Naive thymus-derived CD4-positive, alpha-beta T cell (primary cell): ENCODE data around the gene APPL2. TPM values are rescaled to one million over a fixed set of nuclear protein-coding genes. Genes with fewer than 3 reads are reported as not detected.
"Not testable (repeated sequence)": the region's sequence is repeated elsewhere in the genome, so short reads cannot be mapped to it uniquely, and the experiment has no call there.

Experiments
- ATAC-seq: fragments of 150-1000 bp; cut with Tn5 transposase; 2 replicates; pipeline ENCODE4 v1.10.0; 2021; ENCODE audit warnings: mild to moderate bottlenecking, moderate library complexity
- CTCF ChIA-PET: fragments of 350-600 bp; sonication (Branson Sonifier 250); formaldehyde crosslinking; loops from one replicate; lab custom pipeline; 2021; ENCODE audit warnings: antibody characterized with exemption; lab: Charles Lee
- POLR2A ChIA-PET: fragments of 350-600 bp; sonication (Branson Sonifier 250); formaldehyde crosslinking; loops from one replicate; lab custom pipeline; 2021; ENCODE audit warnings: antibody characterized with exemption, inconsistent platforms; lab: Charles Lee
- DNase-seq, 9 donors: peaks; one replicate each; pipeline versions ENCODE4 v3.0.0 to v3.0.0-alpha.2; 2020 to 2022; ENCODE audit warnings: mixed read lengths in 1 of 9
- H3K27ac ChIP-seq: one replicate; pipeline ENCODE4 v1.7.0; 2013; ENCODE audit warnings: mild to moderate bottlenecking, low read depth, low read length, moderate library complexity
- H3K27me3 ChIP-seq, 2 donors: one replicate each; pipeline ENCODE4 v1.7.0; 2013; ENCODE audit warnings: low read length in 2 of 2, mild to moderate bottlenecking in 2 of 2, moderate library complexity in 2 of 2; ENCODE audit not compliant: control insufficient read depth in 2 of 2, insufficient read depth in 2 of 2
- H3K36me3 ChIP-seq, 3 experiments: 1 replicate in 2 of 3; 2 replicates in 1 of 3; pipeline ENCODE4 v1.7.0; 2013; ENCODE audit warnings: low read length in 3 of 3, mild to moderate bottlenecking in 3 of 3, moderate library complexity in 1 of 3; ENCODE audit not compliant: insufficient read depth in 3 of 3, control insufficient read depth in 2 of 3
- H3K4me1 ChIP-seq, 2 donors: one replicate each; pipeline ENCODE4 v1.7.0; 2013; ENCODE audit warnings: low read length in 2 of 2, mild to moderate bottlenecking in 2 of 2, moderate library complexity in 1 of 2; ENCODE audit not compliant: control insufficient read depth in 2 of 2, insufficient read depth in 2 of 2
- H3K4me3 ChIP-seq: 2 replicates; pipeline ENCODE4 v1.7.0; 2013; ENCODE audit warnings: mild to moderate bottlenecking, low read length
- H3K9me3 ChIP-seq, 3 experiments: 1 replicate in 2 of 3; 2 replicates in 1 of 3; pipeline ENCODE4 v1.7.0; 2013; ENCODE audit warnings: low read length in 3 of 3; ENCODE audit not compliant: control insufficient read depth in 2 of 3
- H3K27ac Mint-ChIP-seq, 9 donors: one replicate each; pipeline ENCODE4 v1.8.0; 2020 to 2022; ENCODE audit warnings: mixed read lengths in 9 of 9, mild to moderate bottlenecking in 8 of 9, moderate library complexity in 5 of 9, inconsistent platforms in 2 of 9
- H3K27me3 Mint-ChIP-seq, 5 donors: one replicate each; pipeline ENCODE4 v1.8.0; 2021 to 2022; ENCODE audit warnings: mixed read lengths in 5 of 5, mild to moderate bottlenecking in 1 of 5
- H3K36me3 Mint-ChIP-seq, 5 donors: one replicate each; pipeline ENCODE4 v1.8.0; 2020 to 2022; ENCODE audit warnings: mixed read lengths in 5 of 5, mild to moderate bottlenecking in 3 of 5, inconsistent platforms in 1 of 5
- H3K4me1 Mint-ChIP-seq, 7 donors: one replicate each; pipeline ENCODE4 v1.8.0; 2020 to 2022; ENCODE audit warnings: mixed read lengths in 7 of 7, mild to moderate bottlenecking in 3 of 7, inconsistent platforms in 1 of 7
- H3K4me3 Mint-ChIP-seq, 10 donors: one replicate each; pipeline ENCODE4 v1.8.0; 2020 to 2022; ENCODE audit warnings: mild to moderate bottlenecking in 10 of 10, mixed read lengths in 10 of 10, moderate library complexity in 6 of 10, inconsistent platforms in 2 of 10
- H3K9me3 Mint-ChIP-seq, 11 donors: one replicate each; pipeline ENCODE4 v1.8.0; 2020 to 2022; ENCODE audit warnings: mixed read lengths in 11 of 11, mild to moderate bottlenecking in 4 of 11, inconsistent platforms in 1 of 11, moderate library complexity in 1 of 11
- intact Hi-C, 2 donors: fragments of 100-400 bp; cut with micrococcal nuclease; formaldehyde crosslinking; loops; one replicate each; pipeline ENCODE4 v1.15.1; 2023
- polyA plus RNA-seq, 2 donors: library from polyadenylated mRNA; unstranded; fragments of 300-500 nt; fragmentation: Illumina TruSeq; gene quantifications; one replicate each; pipeline ENCODE4 v1.2.3, GENCODE V29; 2021
- total RNA-seq, 6 experiments: library from RNA in 5 of 6; stranded (reverse) in 5 of 6; gene quantifications; 1 replicate in 5 of 6; 2 replicates in 1 of 6; pipeline ENCODE4 v1.2.3 and lab custom pipeline; 2021 to 2026

APPL2 gene
- total and polyA plus RNA-seq, 7 experiments from 2014 or later = 10.1 to 74.5 (median 39.8) TPM

DNA sequence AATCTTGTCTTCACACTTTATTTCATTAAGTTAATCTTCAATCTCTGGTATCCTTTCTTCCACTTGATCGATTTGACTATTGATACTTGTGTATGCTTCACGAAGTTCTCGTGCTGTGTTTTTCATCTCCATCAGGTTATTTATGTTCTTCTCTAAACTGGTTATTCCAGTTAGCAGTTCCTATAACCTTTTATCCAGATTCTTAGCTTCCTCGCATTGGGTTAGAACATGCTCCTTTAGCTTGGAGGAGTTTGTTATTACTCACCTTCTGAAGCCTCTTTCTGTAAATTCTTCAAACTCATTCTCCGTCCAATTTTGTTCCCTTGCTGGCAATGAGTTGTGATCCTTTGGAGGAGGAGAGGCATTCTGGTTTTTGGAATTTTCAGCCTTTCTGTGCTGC lies 52.0 kb downstream of the APPL2 start:
- H3K9me3 ChIP-seq, POLR2A ChIA-PET, CTCF ChIA-PET, H3K4me3 ChIP-seq, H3K27me3 Mint-ChIP-seq, ATAC-seq, H3K4me3 Mint-ChIP-seq, H3K27ac ChIP-seq, intact Hi-C loops, H3K4me1 ChIP-seq, DNase-seq, H3K27me3 ChIP-seq: not testable (repeated sequence)
- Mint-ChIP-seq H3K4me1 (peaks cover 5 to 21% (median 9%) of the 10 kb centered on the region in 7 donors), H3K27ac (peak overlapping the region in 2 of 9 donors; percentile 48 to 51), H3K36me3 (peaks cover 37 to 85% (median 76%) of the 10 kb centered on the region in 5 donors), H3K9me3 (peaks cover 0 to 39% (median 14%) of the 10 kb centered on the region in 11 donors)
- peaks cover 7 to 39% (median 13%) of the 10 kb centered on the region in 3 experiments for H3K36me3 ChIP-seq

DNA sequence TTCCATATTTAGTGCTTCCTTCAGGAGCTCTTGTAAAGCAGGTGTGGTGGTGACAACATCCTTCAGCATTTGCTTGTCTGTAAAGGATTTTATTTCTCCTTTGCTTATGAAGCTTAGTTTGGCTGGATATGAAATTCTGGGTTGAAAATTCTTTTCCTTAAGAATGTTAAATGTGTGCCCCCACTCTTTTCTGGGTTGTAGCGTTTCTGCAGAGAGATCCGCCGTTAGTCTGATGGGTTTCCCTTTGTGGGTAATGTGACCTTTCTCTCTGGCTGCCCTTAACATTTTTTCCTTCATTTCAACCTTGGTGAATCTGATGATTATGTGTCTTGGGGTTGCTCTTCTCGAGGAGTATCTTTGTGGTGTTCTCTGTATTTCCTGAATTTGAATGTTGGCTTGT lies 52.6 kb downstream of the APPL2 start:
- intact Hi-C loops, H3K4me1 ChIP-seq, H3K4me3 Mint-ChIP-seq, H3K4me3 ChIP-seq, CTCF ChIA-PET, H3K27me3 Mint-ChIP-seq, ATAC-seq, H3K27me3 ChIP-seq, DNase-seq, POLR2A ChIA-PET, H3K27ac ChIP-seq, H3K9me3 ChIP-seq: not testable (repeated sequence)
- H3K27ac Mint-ChIP-seq = peak overlapping the region in 3 of 9 donors; percentile 6 to 51 (median 48)
- H3K36me3 ChIP-seq = peaks cover 7 to 34% (median 9%) of the 10 kb centered on the region in 3 experiments
- H3K9me3 Mint-ChIP-seq = peaks cover 0 to 39% (median 14%) of the 10 kb centered on the region in 11 donors
- H3K36me3 Mint-ChIP-seq = peaks cover 37 to 82% (median 72%) of the 10 kb centered on the region in 5 donors
- peaks cover 5 to 21% (median 9%) of the 10 kb centered on the region in 7 donors for H3K4me1 Mint-ChIP-seq

DNA sequence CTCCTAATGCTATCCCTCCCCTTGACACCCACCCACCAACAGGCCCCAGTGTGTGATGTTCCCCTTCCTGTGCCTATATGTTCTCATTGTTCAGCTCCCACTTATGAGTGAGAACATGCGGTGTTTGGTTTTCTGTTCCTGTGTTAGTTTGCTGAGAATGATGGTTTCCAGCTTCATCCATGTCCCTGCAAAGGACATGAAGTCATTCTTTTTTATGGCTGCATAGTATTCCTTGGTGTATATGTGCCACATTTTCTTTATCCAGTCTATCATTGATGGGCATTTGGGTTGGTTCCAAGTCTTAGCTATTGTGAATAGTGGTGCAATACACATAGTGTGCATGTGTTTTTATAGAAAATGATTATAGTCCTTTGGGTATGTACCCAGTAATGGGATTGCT lies 56.9 kb downstream of the APPL2 start:
- Mint-ChIP-seq H3K4me1 (peaks cover 5 to 21% (median 11%) of the 10 kb centered on the region in 7 donors), H3K27ac (peak overlapping the region in 1 of 9 donors; percentile 59), H3K36me3 (peaks cover 29 to 81% (median 61%) of the 10 kb centered on the region in 5 donors), H3K9me3 (peaks cover 0 to 33% (median 14%) of the 10 kb centered on the region in 11 donors)
- H3K4me3 ChIP-seq, H3K9me3 ChIP-seq, DNase-seq, H3K27ac ChIP-seq, CTCF ChIA-PET, H3K27me3 ChIP-seq, H3K4me1 ChIP-seq, H3K4me3 Mint-ChIP-seq, POLR2A ChIA-PET, H3K27me3 Mint-ChIP-seq, ATAC-seq: not testable (repeated sequence)
- intact Hi-C loops = loop anchor here in 1 of 2 donors (10.0 kb wide), 1 partner anchor 206 kb away; no protein-coding TSS in a partner anchor
- H3K36me3 ChIP-seq = peaks cover 0 to 27% (median 3%) of the 10 kb centered on the region in 3 experiments

DNA sequence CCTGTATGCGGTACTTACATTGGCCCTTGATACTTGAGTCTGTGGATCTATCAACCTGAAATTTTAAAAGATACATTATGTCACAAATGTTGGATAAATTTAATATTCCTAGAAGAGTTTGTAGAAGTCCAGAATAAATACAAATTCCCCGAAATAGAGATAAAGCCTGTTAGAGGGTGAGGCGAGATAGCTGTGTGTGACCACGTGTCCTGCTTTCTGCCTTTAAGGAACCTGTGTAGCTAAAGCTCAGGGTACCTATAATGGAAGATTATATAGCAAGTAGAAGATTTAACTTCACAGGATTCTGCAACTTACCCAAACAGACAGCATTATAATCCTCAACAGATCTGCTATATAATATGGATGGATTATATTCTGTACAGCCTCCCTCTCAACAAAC lies 58.8 kb downstream of the APPL2 start:
- no peak for ATAC-seq
- POLR2A ChIA-PET = no interaction called here
- H3K4me1 Mint-ChIP-seq = peaks cover 0 to 14% (median 6%) of the 10 kb centered on the region in 7 donors
- H3K27ac Mint-ChIP-seq = peak overlapping the region in 6 of 9 donors; percentile 3 to 36 (median 15)
- Histone ChIP-seq H3K4me1 (no peaks in the 10 kb centered on the region), H3K4me3 (no peak overlapping the region), H3K27ac (no peak overlapping the region), H3K9me3 (no peaks in the 10 kb centered on the region), H3K27me3 (no peaks in the 10 kb centered on the region), H3K36me3 (peaks cover 4 to 28% (median 4%) of the 10 kb centered on the region in 3 experiments)
- no peaks in the 10 kb centered on the region for H3K27me3 Mint-ChIP-seq
- intact Hi-C loops = loop anchor here in 1 of 2 donors (10.0 kb wide), 1 partner anchor 208 kb away; no protein-coding TSS in a partner anchor
- CTCF ChIA-PET = no interaction called here
- H3K4me3 Mint-ChIP-seq = no peak overlapping the region
- H3K36me3 Mint-ChIP-seq = peaks cover 18 to 68% (median 50%) of the 10 kb centered on the region in 5 donors
- peaks cover 0 to 19% (median 7%) of the 10 kb centered on the region in 11 donors for H3K9me3 Mint-ChIP-seq
- DNase-seq = no peak

DNA sequence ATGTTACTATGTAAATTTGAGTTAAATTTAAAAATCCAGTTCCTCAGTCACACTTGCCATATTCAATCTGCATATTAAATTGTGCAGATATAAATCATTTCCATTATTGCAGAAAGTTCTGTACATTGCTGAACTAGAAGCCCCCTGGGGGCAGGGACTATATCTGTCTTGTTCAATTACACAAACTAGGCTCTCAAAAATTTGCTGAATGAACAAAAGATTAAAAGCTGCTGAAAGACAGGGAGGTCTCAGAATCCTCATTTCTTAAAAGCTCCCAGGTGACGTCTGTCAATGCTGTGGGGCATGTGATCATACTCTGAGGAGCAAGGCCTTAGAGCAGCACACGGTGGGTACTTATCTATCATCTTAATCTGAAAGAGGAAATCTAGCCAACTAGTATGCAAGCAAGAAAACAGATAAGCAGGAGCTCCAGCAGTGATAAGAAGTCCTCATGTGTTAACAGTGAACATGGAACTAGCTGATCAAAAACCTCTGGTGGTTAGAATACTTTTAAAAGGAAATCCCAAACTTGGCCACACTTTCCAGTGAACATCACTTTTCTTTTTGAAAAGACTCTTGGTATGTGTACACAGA lies 60.5 kb downstream of the APPL2 start:
- Mint-ChIP-seq H3K36me3 (peaks cover 8 to 54% (median 34%) of the 10 kb centered on the region in 5 donors), H3K4me3 (no peak overlapping the region), H3K27me3 (no peaks in the 10 kb centered on the region), H3K9me3 (peaks cover 0 to 14% (median 2%) of the 10 kb centered on the region in 11 donors), H3K4me1 (peaks cover 0 to 9% (median 3%) of the 10 kb centered on the region in 7 donors), H3K27ac (peak overlapping the region in 5 of 9 donors; percentile 26 to 83 (median 31))
- ChIA-PET POLR2A (no interaction called here), CTCF (interaction anchor here (0.7 kb wide), 1 partner anchor 1107 kb away, joined by 3 read pairs; no protein-coding TSS in a partner anchor)
- Histone ChIP-seq H3K9me3 (no peaks in the 10 kb centered on the region), H3K27ac (no peak overlapping the region), H3K4me1 (no peaks in the 10 kb centered on the region), H3K36me3 (peaks cover 4 to 28% (median 4%) of the 10 kb centered on the region in 3 experiments), H3K4me3 (no peak overlapping the region), H3K27me3 (no peaks in the 10 kb centered on the region)
- DNase-seq (no peak), ATAC-seq (no peak)
- intact Hi-C loops = loop anchor here in 1 of 2 donors (10.0 kb wide), 1 partner anchor 209 kb away; no protein-coding TSS in a partner anchor

DNA sequence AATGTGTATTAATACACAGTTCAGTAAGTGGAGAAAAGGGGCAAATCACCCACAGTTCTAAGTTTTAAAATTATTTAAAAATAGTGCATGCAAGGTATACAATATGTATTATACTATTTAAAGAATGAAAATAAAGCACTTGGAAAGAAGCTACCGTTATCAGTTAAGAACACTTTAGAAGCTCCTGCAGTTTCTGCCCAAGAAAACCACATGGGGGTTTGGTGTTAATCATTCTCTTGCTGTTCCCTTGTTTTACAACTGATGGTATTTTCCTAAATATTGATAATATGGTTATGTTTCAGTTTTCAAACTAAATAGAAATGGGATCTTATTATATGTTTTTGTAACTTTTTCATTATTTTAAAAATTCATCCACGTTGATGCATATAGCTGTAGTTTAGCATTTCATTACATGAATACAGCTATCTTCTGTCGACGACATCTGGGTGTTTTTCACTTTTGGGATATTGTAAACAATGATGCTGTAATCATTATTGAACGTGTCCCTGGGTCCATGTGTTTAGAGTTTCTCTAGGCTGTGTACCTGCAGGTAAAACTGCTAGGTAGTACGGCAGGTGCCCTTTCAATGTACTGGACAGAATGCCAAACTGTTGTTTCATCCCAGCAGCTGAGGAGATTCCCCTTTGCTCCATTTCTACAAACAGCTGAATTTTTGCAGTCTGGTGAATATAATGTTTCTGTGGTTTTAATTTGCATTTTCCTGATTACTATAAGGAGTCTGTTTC lies 64.1 kb downstream of the APPL2 start:
- CTCF ChIA-PET = no interaction called here
- DNase-seq (no peak), ATAC-seq (no peak)
- POLR2A ChIA-PET = no interaction called here
- Histone ChIP-seq H3K27ac (no peak overlapping the region), H3K4me3 (no peak overlapping the region), H3K9me3 (no peaks in the 10 kb centered on the region), H3K4me1 (no peaks in the 10 kb centered on the region), H3K36me3 (peaks cover 4 to 38% (median 9%) of the 10 kb centered on the region in 3 experiments), H3K27me3 (no peaks in the 10 kb centered on the region)
- Mint-ChIP-seq H3K27me3 (no peaks in the 10 kb centered on the region), H3K27ac (peak overlapping the region in 8 of 9 donors; percentile 6 to 70 (median 55)), H3K36me3 (peaks cover 4 to 33% (median 16%) of the 10 kb centered on the region in 5 donors), H3K4me3 (no peak overlapping the region), H3K9me3 (no peaks in the 10 kb centered on the region), H3K4me1 (peaks cover 0 to 9% (median 3%) of the 10 kb centered on the region in 7 donors)
- intact Hi-C loops = loop anchor here (2.0 to 10.0 kb wide), 2 partner anchors 211 to 213 kb away; no protein-coding TSS in a partner anchor
